Myocyte (in vitro differentiated cells): ENCODE measurements around the gene WT1. TPM values are rescaled to one million over a fixed set of nuclear protein-coding genes. Genes with fewer than 3 reads are reported as not detected.
"Not testable (repeated sequence)": the region's sequence is repeated elsewhere in the genome, so short reads cannot be mapped to it uniquely, and the experiment has no call there.

ENCODE experiments used
- DNase-seq: peaks from one replicate; pipeline ENCODE4 v3.0.0-alpha.2; 2012; ENCODE audit warnings: low read depth
- polyA plus RNA-seq: library from polyadenylated mRNA; unstranded; fragments of >200 nt; gene quantifications from one replicate; pipeline ENCODE4 v1.2.1, GENCODE V29; 2012; ENCODE audit warnings: missing spikeins
- total RNA-seq: library from RNA; depleted of rRNA; stranded (reverse); fragments of >200 nt; gene quantifications from 2 replicates; pipeline ENCODE4 v1.2.3, GENCODE V29; 2014

Gene WT1
- not detected in 2 replicates for total RNA-seq
- not detected for polyA plus RNA-seq

DNA sequence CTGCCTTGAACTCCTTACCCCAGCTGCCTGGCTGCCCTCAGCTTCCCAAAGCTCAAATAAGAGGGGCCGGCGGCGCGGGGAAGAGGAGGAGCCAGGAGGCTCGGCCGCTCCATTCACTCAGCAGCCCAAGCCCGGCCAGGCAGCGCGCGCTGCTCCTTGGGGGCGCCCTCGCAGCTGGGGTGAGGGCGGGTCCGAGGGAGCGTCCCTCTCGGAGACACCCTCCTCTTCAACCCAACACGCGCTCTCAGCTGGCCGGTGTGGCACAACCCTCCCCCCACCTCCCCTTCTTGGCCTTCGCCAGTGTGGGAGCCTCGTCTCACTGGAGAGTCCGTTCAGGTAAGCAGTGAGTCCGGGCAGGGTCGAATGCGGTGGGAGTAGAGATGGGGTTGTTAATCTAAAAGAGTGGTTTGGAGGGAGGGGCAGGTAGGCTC is at the start of gene WT1:
Gene WT1 (minus strand): TSS at position 29 of the 431 bp plus-strand sequence.
- peak; percentile 9 for DNase-seq

DNA sequence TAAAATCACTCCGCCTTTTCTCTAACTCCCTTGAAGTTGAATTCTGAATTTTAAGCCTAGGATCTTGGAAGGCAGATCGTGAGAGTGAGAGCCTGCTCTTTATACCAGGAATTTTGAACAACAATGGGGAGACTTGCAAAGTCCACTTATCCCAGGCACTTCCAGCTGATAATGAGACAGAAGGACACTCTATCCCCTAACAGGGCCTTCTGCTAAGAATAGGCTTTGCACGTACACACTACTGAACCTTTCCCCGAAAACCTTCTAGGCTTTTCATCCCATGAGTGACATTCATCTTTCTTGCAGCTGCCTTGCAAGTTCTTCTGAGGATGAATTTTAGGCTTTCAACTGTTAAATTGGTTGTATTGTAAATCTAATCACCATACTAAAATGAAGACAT is 44.0 kb upstream of the WT1 start:
- no peak for DNase-seq

DNA sequence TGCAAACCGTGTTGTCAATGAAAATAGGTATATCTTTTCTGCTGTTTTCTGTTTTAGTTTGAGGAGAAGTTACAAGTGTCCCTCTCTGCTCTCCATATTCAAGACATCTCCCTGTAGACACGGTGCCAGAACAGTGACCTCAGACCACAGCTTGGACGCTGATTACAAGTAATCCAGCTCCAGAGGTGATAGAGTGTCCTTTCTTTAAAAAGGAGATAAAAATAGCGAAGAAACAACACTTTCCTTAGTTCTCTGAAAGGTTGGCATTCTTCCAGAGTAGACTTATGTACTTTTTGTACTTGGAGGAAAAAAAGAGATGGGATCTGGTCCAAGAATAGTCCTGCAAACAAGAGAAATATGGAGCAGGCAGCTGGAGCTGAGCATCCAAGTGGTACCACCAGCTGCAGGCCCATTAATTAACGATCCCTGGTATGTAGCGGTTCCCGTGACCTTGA is 43.0 kb upstream of the WT1 start:
- peak; percentile 5 for DNase-seq

GRCh38 chr11:32473282-32473909 is 38.1 kb upstream of the WT1 start:
- no peak for DNase-seq

DNA sequence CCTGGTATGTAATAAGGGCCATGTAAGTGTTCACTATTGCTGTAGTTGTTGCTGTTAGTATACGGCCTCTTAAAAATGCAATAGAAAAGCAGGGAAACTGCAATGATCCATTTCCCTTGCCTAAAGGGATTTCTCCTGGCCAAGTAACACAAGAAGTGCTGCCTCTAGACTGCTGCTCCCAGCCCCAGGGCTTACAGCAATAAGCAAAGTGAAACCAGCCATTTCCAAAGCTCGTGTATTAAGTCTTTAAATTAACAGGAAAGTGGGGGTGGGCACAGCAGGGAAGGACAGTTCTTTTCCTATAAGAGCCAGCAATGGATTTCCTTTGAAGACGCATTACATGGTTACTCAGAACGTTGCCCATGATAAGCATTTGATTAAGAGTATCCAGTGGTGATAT is 36.9 kb upstream of the WT1 start:
- no peak for DNase-seq

- DNase-seq = not testable (repeated sequence)
Observed at GRCh38 chr11:32471544-32471943, 36.2 kb upstream of the WT1 start.

- no peak for DNase-seq
Observed at GRCh38 chr11:32469791-32470190, 34.5 kb upstream of the WT1 start.

DNA sequence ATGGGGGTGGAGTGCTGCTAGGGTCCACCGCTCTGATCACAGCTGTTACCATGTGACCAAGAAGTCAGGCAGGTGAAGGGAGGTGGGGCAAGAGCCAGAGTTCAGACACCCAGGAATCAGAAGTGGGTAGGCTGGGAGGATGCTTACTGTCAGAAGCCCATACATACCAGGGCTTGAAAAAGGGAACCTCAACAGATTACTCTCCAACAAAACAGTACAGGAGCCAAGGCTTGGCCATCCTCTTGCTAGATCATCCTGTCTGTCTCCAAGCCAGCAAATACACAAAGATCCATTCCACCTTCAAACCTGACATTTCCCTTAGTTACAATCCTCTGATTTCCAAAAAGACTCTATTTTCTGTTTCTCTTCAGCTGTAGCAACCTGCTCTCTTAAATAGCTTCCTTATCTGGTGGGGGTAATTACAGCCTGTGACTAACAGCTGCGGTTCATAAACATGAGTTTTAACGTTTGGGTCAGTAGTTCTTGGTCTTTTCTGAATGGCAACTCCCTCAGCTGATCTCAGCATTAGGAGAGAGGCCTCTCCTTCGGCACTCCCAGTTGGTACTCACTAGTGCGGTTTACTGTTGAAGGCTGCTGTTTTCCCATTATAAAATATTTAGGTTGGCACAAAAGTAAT is 31.1 kb upstream of the WT1 start:
- peak; percentile 18 for DNase-seq

GRCh38 chr11:32464078-32464477 is 28.7 kb upstream of the WT1 start:
- DNase-seq = no peak

DNA sequence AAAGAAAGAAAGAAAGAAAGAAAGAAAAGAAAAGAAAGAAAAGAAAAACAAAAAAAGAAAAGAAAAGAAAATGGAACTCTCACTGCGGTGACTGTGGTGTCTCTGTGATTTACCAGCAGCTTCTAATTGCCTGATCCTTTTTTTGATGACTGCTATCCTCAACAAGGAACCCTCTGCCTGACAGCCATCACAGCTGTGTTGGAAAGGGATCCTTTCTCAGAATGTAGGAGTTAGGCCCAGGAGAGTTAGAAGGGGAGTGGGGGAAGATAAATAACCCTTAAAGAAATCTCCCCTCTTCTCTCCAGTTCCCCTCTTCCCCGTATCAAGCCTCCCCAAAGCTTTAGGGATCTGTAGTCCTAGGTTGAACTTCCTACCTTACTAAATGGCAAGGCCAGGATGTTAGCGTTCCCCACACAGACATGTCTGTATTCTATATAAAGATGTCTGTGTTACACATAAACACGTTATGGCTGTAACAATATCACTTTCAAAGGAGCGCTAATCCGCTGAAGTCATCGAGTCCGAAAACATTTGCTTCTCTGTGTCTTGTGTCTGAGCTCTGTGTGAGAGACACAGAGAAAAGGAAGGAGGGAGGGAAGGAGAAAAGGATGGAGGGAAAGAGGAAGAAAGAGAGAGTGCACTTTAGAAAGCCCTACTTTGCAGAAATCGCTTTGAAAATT is 26.8 kb upstream of the WT1 start:
- DNase-seq = peak; percentile 5

GRCh38 chr11:32456864-32457263 is 21.5 kb upstream of the WT1 start:
- DNase-seq = no peak

DNA sequence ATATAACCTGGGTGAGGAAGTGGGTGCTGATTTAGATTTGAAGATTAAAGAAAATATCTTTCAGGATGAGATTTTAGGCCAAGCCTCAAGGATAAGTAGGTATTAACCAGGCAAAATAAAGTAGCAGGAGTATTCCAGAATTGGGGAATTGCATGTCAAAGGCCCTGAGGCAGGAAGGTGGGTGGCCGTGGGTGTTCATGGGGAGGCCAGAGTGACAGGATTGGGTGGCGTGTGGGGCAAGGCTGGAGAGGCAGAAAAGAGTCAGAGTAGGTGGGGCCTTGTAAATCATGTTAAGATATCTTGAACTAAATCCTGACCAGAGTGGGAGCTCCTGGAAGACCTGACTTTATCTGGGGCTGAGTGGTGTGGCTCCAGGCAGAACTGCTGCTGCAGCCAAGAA is 19.7 kb upstream of the WT1 start:
- no peak for DNase-seq

GRCh38 chr11:32451808-32452207 is 16.5 kb upstream of the WT1 start:
- no peak for DNase-seq

DNA sequence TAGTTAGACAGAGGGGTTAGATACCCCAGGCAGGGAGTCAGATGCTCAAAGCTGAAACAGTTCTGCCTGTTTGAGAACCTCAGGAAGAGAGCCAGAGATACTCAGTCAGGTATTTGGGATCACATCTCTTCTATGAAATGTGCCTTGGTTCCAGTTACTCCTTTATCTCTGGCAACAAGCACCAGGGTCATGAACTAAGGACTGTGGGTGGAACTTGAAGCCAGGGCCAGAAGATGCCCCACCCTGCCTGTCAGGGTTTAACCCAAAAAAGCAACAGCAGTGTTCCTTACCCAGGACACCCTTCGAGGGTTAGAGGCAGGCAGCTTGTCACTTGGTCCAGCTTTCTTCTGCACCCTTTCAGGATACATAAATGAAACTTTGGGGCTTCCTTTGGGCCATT is 15.0 kb upstream of the WT1 start:
- DNase-seq = no peak

DNA sequence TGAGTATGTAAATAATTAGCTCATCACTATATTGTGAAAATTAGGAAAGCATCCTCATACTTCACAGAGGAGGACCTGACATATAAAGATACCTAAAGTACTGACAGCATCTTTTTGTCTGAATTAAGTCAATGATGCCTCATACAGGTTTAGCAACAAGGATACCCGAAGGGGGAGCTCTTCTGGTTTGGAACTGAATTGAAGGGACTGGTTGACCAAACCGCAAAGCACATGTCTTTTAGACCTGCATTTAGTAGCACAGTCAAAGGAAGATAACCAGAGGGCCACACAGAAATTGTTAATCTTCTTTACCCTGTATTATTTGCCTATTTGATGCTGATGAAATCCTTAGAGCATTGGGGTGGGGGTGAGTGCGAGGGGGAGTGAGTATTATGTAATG is 12.9 kb upstream of the WT1 start:
- DNase-seq = peak; percentile 58

- DNase-seq = no peak
Observed at GRCh38 chr11:32447252-32447651, 11.9 kb upstream of the WT1 start.

DNA sequence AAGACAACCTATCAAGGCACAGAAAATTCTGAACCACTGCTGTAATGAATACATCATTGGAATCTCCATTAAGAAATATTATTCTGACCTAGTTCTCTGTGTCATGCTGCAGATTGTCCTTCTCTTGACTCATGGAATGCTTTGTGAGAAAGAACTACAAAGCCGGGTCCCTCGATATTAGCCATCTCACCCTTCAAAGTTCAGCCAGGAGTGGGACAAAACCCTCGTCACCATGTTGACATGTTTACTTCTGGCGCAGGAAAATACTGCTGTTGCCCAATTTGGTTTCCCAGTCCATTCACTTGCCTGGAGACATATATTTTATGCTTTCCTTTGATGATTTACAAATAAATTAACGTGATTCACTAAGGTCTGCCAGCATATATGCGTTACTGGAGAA is 10.9 kb upstream of the WT1 start:
- DNase-seq = no peak

DNA sequence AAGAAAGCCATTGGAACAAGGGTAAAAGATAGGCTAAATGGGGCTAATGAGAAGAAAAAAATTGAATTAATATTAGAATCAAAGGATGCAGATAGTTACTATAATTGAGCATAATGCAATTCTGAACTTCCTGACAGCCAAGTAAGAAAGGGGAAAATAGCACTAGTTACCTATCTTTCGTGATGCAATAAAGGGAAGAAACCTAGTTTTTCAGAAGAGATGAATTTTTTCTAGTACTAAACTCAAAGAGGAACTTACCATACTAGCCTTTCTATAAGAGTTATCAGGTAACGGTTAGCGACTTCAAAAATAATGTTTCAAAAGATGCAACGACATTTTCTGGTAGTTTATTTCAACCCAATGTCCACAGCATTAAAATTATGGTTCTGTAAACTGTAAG is 8.8 kb upstream of the WT1 start:
- no peak for DNase-seq

GRCh38 chr11:32440916-32441315 is 5.6 kb upstream of the WT1 start:
- DNase-seq = no peak

GRCh38 chr11:32440312-32440908 is 5.1 kb upstream of the WT1 start:
- no peak for DNase-seq

DNA sequence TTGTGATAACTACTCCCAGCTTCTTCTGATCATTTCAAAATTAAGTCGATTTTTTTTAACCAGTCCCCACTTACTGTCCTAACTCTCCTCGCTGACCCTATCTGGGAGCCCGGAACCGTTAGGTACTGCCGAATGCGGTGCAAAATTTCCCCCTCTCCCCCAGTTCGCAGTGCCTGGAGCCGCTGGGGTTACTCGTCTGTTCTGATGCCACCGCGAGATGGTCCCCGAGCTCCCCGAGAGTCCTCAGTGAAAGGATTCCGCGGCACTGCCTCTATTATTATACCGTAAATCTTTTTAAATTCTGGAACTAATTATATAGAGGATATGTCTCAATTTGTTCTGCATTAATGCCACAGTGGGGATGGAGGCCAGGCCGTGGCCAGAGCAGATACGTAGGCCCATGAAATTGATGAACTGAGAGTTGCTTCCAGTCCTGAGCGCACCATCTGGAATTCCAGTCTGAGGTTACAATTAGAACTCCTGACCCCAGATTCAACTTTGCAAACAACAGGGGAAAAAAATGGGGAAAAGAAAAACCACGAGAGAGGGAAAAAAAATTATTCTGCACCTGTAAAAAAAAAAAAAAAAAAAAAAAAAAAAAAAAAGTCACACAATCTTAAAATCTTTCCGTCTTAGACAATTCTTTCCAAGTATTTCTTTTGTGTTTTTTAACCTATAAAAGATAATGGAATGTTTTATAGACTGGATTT is 4.3 kb upstream of the WT1 start:
- DNase-seq = no peak
